GM12892 (cell line): ENCODE measurements around the gene UNC119.

Experiments used
- DNase-seq: peaks from one replicate; pipeline ENCODE4 v3.0.0; 2011; ENCODE audit not compliant: insufficient read length
- FAIRE-seq: peaks from 2 replicates; lab custom pipeline; 2011; peaks lifted over from hg19 to GRCh38; lab: Jason Lieb, UNC
- POLR2A ChIP-seq: IDR thresholded peaks from 2 replicates; pipeline ENCODE4 v1.6.1; 2011; ENCODE audit warnings: low read depth, low read length, control low read depth
- POLR2AphosphoS5 ChIP-seq: IDR thresholded peaks from 2 replicates; pipeline ENCODE4 v1.6.1; 2011; ENCODE audit warnings: low read depth, low read length, control low read depth
- TAF1 ChIP-seq: IDR thresholded peaks from 2 replicates; pipeline ENCODE4 v1.6.1; 2011; ENCODE audit warnings: low read depth, mild to moderate bottlenecking, control low read depth, low read length, borderline replicate concordance

UNC119 gene

DNA sequence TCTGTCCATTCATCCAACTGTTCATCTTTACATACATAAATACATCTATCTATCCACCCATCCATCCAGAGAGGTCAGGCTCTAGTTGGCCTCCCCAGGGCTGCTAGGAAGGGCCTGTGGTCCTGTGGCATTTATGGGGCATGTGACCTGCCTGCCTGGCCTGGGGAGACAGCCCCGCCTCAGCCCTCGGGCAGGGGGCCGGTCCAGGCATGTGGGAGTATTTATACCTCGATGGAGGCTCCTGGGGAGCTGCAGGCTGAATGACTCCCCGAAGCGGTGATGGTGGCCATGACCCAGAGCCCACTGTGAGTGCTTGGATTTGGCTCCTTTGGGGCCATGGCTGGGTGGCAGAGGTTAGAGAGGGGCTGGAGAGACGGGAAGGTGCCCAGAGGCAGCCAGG, 38.9 kb downstream of the UNC119 start:
- FAIRE-seq (no peak), DNase-seq (no peak)
- TF ChIP-seq POLR2AphosphoS5: no peak

DNA sequence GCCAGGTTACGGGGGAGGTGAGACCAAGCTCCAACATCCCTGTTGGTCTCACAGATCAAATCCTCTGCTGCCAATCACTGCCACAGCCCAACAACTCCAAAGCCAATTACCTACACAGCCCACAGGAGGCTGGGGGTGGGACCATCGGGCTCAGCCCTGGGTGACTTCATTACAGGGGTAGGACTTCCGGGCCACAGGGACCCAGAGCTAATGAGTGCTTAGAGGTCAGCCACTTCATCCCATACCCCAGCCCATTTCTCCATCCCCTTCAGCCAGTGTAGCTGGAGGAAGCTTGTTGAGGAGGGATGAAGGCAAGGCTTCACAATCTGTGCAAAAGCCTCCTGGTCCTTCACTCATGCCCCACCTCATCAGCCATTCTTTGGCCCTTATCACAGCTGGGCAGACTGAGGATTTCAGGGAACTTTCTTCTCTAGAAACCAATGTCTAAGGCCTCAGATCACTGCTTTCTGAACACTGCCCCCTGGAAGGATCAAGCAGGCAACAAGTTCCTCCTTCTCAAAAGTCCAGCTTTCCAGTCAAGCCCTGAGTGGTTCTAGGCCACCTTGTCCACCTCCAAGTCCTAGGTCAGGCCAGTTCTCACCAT, 40.5 kb downstream of the UNC119 start:
- TF ChIP-seq POLR2AphosphoS5 (no peak), POLR2A (no peak), TAF1 (no peak)
- DNase-seq (no peak), FAIRE-seq (no peak)

DNA sequence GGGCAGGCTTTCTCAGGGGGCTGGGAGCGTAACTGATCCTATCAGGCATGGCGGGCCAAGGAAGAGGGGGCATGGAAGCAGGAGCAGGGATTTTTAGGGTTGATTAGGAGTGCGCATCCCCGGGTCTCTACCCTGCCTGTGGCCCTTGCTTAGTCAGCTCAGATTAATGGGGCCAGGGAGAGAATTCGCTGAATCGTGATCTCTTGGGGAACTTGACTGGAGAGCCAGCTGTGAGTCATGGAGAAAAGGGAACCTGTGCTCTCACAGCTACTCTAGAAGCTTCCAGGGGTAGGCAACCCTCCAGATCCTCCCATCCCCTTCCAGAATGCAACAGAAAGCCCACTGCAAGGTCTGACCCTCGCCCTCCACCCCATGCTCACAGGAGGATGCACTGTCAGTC, 42.6 kb downstream of the UNC119 start:
- no peak for TF ChIP-seq TAF1
- no peak for TF ChIP-seq POLR2A
- no peak for TF ChIP-seq POLR2AphosphoS5
- no peak for FAIRE-seq
- no peak for DNase-seq

DNA sequence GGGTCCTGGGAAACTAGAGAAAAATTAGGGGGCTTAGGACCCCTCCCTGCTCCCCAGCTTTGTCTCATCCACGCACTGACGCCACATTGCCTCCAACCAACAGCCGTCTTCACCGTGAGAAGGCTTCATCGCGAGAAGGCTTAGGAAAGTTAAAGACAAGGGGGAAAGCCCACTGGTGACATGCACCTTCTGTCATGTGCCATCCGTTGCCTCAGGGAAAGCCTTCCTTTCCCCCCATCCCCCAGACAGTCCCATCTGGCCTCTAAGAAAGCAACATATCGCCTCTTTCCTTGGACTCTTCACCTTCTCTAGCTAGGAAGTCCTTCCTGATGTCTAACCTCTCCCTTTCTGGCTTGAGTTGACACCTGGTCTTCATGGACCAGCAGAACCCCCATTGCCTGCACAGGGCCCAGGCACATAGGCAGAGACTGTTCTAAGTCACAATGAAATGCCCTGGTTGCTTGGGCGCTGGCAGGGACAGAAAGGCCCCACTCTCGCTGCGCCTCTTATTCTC, 44.2 kb downstream of the UNC119 start:
- DNase-seq (no peak), FAIRE-seq (peak; percentile 27)
- TF ChIP-seq TAF1 (no peak), POLR2AphosphoS5 (no peak), POLR2A (no peak)

DNA sequence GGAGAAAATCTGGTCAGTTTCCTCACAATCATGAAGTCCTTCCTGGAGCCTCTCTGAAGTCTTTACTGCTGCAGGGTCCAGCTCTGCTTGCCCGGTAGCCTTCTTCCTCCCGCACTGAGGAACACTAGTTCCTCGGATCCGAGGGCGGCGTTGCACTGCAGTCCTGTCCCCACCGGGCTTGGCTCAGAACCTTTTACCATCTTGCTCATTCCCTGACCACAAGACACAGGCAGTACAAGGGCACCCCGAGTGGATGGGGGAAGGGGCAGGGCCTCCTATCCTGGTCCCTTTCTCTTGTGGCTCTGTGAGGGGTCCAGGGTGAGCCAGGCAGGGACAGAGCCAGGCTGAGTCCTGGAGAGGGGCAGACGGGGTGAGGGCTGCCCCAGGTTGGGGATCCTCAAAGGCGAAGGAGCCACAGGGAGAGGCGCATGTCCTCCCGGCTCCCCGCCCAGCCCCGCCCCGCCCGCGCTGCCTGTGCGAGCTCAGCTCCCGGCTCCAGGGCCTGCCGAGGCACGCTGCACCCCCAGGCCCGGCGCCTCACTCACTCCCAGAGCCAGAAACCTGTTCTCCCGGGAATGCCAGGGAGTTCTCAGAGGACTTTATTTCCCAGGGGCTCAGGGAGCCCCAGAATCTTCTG, 44.7 kb downstream of the UNC119 start:
- no peak for FAIRE-seq
- no peak for TF ChIP-seq TAF1
- TF ChIP-seq POLR2AphosphoS5: no peak
- no peak for TF ChIP-seq POLR2A
- no peak for DNase-seq

DNA sequence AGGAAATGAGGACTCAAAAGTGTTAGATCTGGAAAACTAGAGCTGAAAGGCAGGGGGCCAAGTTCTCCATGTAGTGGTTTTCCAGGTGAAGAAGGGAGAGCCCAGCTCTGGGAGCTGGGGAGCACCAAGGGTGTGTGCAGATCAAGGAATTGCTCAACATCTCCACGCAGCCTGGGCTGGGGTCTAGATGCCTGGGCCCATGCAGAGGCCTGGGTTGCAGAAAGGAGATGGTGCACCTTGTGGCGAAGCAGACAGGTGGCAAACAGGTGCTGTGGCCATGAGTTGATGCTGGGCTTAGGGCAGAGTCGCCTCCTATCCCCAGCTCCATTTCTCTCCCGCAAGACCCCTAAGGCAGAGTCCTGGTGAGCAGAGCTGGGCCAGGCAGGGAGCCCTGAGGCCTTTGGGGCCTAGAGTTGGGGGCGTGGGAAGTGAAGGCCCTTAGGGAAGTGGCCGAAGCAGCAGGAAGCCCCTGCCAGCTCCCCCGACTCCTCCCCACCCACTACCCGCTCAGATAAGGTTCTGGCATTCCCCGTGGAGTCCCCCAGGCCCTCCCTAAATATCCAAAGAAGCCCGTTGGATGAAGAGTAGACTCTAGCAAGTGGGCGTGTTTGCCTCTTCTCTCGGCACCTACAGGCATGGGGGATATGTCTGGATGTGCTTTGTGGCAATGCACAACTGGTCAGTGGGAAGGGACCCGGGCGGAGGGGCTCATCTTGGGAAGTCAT, 45.5 kb downstream of the UNC119 start:
- FAIRE-seq: peak; percentile 42
- TF ChIP-seq TAF1: no peak
- TF ChIP-seq POLR2A: no peak
- no peak for TF ChIP-seq POLR2AphosphoS5
- DNase-seq: no peak

DNA sequence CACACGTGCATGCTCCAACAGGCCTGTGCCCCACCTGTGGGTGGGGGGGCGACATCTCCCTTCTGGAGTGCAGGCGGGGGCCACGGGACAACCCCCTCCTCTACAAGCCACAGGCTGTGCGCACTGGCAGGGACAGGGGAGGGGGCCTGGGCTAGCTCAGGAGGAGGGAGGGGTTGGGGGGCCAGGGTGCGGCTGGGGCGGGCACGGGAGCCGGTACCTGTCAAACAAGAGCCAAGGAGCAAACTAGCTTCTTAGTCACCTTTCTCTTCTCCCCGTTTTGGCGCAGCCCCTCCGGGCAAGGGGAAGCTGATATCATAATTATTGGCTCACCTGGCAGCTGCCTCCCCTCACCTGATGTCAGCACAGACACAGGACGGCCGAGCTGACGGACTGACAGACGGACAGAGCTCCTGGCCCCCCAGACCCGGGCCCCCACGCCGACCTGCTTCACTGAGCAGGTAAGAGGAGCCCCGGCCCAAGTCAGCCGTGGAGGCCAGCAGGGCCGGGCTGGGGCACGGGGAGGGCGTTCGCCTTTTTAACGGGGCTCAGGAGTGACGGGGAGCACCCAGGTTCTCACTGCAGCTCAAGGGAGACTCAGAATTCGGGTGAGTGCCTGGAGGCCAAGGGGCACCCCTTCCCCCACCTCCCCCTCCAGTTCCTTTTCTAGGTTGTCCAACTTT, 46.3 kb downstream of the UNC119 start, which contains the start of gene FOXN1:
Gene FOXN1, plus strand, starts transcription at position 363 of the 680 bp plus-strand sequence. CDS start 17,622 bp downstream, outside the sequence.
- no peak for TF ChIP-seq POLR2AphosphoS5
- FAIRE-seq (no peak), DNase-seq (no peak)

DNA sequence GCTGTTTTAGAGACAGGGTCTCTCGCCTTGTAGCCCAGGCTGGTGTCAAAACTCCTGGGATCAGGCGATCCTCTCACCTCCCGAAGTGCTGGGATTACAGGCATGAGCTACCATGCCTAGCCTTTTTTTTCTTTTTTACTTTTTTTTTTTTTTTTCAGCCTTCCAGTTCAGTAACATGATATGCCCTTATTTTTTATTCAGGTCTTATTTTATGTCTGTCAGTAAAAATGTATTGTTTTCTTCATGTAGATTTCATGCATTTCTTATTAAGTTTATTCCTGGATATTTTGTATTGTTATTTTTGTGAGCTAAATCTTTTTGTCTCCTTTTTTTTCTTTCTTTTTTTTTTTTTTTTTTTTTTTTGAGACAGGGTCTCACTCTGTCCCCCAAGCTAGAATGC, 49.0 kb downstream of the UNC119 start:
- FAIRE-seq: no peak
- no peak for TF ChIP-seq TAF1
- no peak for TF ChIP-seq POLR2AphosphoS5
- no peak for TF ChIP-seq POLR2A

DNA sequence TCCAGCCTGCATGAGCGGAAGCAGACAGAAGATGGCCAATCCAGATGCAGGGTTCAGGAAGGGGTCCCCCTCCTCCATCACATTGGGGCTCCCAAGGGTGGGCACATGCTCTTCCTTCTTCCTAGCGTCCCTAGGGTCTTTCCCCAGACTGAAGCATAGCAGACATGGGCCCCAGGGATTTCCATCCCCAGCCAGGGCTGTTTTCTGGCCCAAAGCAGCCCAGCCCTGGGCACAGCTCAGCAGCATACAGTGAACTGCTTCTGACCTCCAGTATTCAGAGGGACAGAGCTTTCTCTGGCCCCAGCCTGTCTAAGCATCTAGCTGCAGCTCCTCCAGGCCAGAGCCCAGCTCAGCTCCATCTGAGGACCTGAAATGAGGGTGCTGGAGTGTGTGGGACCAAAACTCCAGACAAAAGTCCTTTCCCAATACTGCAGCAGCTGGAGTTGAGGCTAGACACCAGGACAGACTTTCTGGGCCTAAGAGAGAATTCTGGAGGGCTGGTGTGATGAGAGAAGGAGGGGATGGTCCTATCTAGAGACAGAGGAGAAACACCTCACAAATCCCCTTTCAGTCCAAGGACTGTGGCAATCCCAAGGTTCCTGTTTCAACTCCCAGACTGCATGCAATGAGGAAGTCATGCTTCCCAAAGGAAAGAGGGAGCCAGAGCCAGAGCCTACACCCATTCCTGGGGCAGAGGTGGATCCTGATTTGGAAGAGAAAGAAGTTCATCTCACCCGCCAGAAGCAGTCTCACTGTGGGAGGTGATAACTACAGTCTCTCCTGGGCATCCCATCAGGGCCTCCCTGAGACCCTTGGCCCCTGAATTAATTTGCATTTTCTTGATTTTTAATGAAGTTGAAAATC, 50.8 kb downstream of the UNC119 start:
- DNase-seq: no peak
- TF ChIP-seq TAF1: no peak
- no peak; the same call in 1 of the 2 replicates for TF ChIP-seq POLR2A
- TF ChIP-seq POLR2AphosphoS5: no peak; the same call in 1 of the 2 replicates
- FAIRE-seq: peak; percentile 57

More for the DNA sequence above, 49.0 kb downstream of the UNC119 start:
- DNase-seq: no peak

DNA sequence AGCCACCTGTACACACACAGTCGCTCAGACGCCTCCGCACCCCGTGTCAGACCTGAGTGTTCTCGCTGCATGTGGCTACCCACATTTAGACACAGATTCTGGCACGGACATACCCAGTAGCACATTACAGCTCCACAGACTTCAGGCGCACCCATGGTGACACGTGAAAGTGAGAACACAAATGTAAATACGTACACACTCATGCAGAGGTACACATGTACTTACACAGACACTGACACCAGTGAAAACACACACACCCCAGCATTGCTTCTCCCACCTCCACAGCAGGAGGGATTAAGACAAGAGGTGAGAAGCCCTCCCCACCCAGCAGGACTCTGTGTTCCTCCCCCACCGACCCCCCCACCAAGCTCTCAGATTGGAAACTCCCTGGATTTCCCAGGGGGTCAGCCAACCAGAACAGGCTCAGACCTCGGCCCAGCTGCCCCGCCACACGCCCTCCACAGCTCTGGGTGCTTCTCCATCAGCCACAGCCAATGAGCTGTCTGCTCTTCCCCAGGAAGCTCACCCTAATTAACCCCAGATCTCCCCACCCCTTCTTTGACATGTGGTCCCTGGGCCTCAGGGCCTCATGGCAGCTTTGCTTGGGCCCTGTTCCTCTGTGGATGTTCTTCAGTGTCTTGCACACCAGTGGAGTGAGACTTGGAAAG, 51.6 kb downstream of the UNC119 start:
- peak; percentile 69 for TF ChIP-seq POLR2A
- no peak; the same call in 1 of the 2 replicates for TF ChIP-seq TAF1
- peak; percentile 44 for TF ChIP-seq POLR2AphosphoS5
- DNase-seq (peak; percentile 74), FAIRE-seq (peak; percentile 98)
